ENCODE measurements around the gene PLA2G2C.

Gene PLA2G2C

GRCh38 chr1:20166051-20166450, 20.3 kb downstream of the PLA2G2C start:
- no peak overlapping the region for H3K4me3 ChIP-seq (ENCODE audit: low read depth, low read length)
- TF ChIP-seq, protein P1, sequence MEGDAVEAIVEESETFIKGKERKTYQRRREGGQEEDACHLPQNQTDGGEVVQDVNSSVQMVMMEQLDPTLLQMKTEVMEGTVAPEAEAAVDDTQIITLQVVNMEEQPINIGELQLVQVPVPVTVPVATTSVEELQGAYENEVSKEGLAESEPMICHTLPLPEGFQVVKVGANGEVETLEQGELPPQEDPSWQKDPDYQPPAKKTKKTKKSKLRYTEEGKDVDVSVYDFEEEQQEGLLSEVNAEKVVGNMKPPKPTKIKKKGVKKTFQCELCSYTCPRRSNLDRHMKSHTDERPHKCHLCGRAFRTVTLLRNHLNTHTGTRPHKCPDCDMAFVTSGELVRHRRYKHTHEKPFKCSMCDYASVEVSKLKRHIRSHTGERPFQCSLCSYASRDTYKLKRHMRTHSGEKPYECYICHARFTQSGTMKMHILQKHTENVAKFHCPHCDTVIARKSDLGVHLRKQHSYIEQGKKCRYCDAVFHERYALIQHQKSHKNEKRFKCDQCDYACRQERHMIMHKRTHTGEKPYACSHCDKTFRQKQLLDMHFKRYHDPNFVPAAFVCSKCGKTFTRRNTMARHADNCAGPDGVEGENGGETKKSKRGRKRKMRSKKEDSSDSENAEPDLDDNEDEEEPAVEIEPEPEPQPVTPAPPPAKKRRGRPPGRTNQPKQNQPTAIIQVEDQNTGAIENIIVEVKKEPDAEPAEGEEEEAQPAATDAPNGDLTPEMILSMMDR (IDR thresholded peaks at IDR 0.05; ENCODE audit: low read depth, low read length): no peak

DNA sequence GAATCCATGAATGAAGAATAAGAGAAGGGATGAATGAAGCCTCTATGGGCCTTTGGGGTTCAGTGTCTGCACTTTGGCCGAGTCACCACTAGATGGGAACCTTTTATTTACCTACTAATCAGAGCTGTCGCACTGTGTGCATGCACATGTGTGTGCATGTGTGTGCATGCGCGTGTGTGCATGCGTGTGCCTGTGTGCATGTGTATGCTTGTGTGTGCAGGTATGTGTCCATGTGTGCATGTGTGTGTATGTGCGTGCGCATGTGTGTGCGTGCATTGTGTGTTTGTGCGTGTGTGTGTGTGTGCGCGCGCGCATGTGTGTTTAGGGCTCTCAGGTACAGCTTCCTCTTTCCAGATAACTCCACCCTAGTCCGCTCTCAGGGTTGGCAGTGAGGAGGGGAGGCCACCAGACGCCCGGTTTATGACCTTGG, 20.8 kb downstream of the PLA2G2C start:
- H3K4me3 ChIP-seq (ENCODE audit: low read depth, low read length): no peak overlapping the region
- TF ChIP-seq, protein P1 (IDR thresholded peaks at IDR 0.05; ENCODE audit: low read depth, low read length): 0 out of 2 replicates have a peak, but pooled peaks have one; percentile 12

- H3K4me3 ChIP-seq (ENCODE audit: low read depth, low read length): no peak overlapping the region
- TF ChIP-seq, protein P1 (IDR thresholded peaks at IDR 0.05; ENCODE audit: low read depth, low read length): no peak
These were observed 21.6 kb downstream of the PLA2G2C start for GRCh38 chr1:20164694-20165202.

DNA sequence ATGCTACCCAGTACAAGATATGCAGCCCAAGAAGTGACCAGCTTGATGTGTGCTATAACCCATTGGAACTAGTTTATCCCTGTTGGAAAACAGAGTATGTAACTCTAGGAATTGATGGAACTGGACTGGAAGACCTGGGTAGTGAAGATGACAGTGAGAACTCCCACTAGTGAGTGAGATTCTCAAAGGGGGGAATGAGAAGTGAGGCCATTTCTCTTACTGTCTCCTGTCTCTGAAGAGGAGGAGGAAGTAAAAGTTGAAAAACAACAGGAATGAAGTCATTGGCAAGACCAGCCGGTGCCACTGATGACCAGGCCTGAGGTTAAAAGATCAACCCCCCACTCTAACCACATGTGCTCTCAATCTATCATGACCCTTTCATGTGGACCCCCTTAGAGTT, 26.3 kb downstream of the PLA2G2C start:
- no peak overlapping the region for H3K4me3 ChIP-seq (ENCODE audit: low read depth, low read length)
- TF ChIP-seq, protein P1 (IDR thresholded peaks at IDR 0.05; ENCODE audit: low read depth, low read length): no peak

GRCh38 chr1:20158358-20159070, 27.8 kb downstream of the PLA2G2C start:
- H3K4me3 ChIP-seq (ENCODE audit: low read depth, low read length): no peak overlapping the region
- TF ChIP-seq, protein P1 (IDR thresholded peaks at IDR 0.05; ENCODE audit: low read depth, low read length): no peak

DNA sequence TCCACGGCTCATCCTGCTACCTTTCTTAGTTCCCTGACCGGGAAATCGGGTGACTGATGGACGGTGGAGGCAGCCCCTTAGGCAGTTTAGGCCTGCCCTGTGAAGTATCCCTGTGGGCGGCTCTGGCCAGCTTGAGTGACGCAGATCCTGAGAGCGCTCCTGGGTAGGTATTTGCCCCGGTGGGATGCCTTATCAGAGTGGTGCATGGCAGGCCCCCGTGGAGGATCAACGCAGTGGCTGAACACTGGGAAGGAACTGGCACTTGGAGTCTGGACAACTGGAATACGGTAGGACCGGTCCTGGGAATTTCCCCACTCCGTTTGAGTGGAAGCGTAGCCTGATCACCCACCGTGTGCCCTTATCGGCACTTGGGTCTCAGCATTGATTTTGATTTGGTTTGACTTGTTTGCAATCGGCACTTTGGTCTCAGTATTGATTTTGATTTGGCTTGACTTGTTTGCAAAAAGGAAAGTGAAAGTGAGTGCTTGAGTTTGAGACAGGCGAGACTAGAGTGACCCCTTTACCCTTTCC, 32.0 kb downstream of the PLA2G2C start:
- no peak overlapping the region for H3K4me3 ChIP-seq (ENCODE audit: low read depth, low read length)
- TF ChIP-seq, protein P1 (IDR thresholded peaks at IDR 0.05; ENCODE audit: low read depth, low read length): no peak

GRCh38 chr1:20153000-20153418, 33.3 kb downstream of the PLA2G2C start:
- TF ChIP-seq, protein P1 (IDR thresholded peaks at IDR 0.05; ENCODE audit: low read depth, low read length): no peak
- H3K4me3 ChIP-seq (ENCODE audit: low read depth, low read length): no peak overlapping the region
